Breast epithelium (tissue), 3 donors: ENCODE data around the gene GFOD1.

Experiments used
- POLR2A ChIP-seq: fragments of 450-650 bp; IDR thresholded peaks from one replicate; pipeline ENCODE4 v1.6.1; 2016; ENCODE audit warnings: antibody characterized with exemption, mild to moderate bottlenecking, moderate library complexity
- POLR2AphosphoS5 ChIP-seq, 3 donors: sonication (generic); formaldehyde crosslinking; IDR thresholded peaks; one replicate each; pipeline ENCODE4 v1.6.1; 2017; ENCODE audit warnings: antibody characterized with exemption in 3 of 3
- TF ChIP-seq, protein P1 (sequence below), 3 donors: fragments of 450-650 bp; IDR thresholded peaks; one replicate each; pipeline ENCODE4 v1.5.1; 2016 to 2017; ENCODE audit warnings: antibody characterized with exemption in 3 of 3, mild to moderate bottlenecking in 3 of 3, moderate library complexity in 3 of 3

DNA sequence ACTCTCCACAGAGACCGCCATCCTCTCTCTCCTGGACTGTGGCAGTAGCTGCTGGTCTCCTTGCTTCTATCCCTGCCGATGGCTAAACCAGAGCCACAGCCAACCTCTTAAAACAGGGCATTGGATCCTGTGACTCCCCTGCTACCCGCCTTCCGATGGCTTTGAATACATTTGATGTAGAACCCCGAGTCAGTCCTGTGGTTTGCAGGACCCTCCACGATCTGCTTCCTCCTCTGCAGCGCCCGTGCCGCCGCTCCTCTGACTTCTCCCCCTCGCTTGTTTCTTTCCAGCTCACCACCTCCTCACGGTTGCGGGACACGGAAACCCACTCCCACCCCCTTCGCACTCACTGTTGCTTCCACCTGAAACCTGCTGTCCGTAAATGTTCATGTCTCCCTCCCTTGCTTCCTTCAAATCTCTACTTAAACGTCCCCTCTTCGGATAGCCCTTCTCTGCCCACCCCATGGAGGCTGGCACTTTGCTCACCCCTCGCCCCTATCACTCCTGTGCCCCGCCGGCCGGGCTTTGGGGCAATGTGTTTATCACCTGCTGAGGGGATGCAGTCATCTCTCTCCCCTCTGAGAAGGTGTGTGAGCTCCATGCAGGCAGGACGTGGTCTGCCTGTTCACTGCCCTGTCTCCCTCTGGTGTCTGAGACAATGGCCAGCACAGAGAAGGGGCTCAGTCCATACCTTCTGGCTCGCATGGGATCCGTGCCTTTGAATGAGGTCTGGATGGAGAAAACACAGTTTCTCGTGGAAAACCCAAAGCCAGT, 67.8 kb downstream of the GFOD1 start:
- TF ChIP-seq, protein P1, sequence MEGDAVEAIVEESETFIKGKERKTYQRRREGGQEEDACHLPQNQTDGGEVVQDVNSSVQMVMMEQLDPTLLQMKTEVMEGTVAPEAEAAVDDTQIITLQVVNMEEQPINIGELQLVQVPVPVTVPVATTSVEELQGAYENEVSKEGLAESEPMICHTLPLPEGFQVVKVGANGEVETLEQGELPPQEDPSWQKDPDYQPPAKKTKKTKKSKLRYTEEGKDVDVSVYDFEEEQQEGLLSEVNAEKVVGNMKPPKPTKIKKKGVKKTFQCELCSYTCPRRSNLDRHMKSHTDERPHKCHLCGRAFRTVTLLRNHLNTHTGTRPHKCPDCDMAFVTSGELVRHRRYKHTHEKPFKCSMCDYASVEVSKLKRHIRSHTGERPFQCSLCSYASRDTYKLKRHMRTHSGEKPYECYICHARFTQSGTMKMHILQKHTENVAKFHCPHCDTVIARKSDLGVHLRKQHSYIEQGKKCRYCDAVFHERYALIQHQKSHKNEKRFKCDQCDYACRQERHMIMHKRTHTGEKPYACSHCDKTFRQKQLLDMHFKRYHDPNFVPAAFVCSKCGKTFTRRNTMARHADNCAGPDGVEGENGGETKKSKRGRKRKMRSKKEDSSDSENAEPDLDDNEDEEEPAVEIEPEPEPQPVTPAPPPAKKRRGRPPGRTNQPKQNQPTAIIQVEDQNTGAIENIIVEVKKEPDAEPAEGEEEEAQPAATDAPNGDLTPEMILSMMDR (IDR thresholded peaks at IDR 0.05), result no peak
- TF ChIP-seq POLR2A (no peak), POLR2AphosphoS5 (IDR thresholded peaks at IDR 0.05) (no peak)
